Ovary (tissue), 3 donors: ENCODE measurements around the gene SMG1.
"Not testable (repeated sequence)": the region's sequence is repeated elsewhere in the genome, so short reads cannot be mapped to it uniquely, and the experiment has no call there.

Source experiments
- CTCF ChIP-seq, 3 donors: fragments of 450-650 bp in 2 of 3; fragments of 200-600 bp in 1 of 3; IDR thresholded peaks; one replicate each; pipeline versions ENCODE4 v1.5.1 to v1.8.0; 2016 to 2022; ENCODE audit warnings: antibody characterized with exemption in 3 of 3, mild to moderate bottlenecking in 1 of 3
- POLR2A ChIP-seq: fragments of 450-650 bp; IDR thresholded peaks from one replicate; pipeline ENCODE4 v1.6.1; 2017; ENCODE audit warnings: antibody characterized with exemption, mild to moderate bottlenecking, moderate library complexity
- donor health status: DM: no; HTN: no; CAD: no.

DNA sequence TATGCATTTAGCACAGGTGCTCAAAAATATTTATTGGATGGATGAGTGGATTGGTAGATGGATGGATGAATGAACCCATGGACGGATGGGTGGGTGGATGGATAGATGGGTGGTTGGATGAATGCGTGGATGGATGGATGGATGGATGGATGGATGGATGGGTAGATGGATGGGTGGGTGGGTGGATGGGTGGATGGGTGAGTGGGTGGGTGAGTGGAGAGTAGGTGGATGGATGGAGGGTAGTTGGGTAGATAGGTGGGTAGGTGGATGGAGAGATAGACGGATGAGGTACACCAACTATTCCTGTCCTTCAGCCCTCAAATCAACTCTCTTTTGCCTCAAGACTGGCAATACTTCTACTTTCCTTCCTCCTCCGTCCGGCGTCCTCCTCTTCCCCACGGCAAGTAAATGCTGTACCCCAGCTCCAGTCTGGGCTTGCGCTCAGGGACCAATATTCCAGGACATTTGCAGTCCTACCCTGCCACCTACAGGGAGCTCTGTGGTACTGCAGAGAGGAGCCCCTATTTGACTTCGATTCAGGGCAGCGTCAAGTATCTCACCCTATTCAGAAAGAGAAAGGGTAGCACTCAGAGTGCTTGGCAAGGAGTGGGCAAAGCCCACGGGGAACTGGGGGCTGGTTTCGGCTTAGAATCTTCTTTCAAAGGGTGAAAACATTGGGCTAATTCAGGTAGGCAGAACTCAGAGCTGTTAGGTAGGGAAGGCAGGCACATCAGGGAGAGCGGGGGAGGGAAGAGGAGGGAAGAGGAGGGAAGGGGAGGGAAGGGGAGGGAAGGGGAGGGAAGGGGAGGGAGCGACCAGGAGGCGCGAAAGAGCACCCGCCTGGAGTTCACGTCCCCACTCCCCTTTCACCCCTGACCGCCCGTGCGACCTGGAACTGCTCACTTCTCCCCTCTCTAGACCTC, 166.3 kb downstream of the SMG1 start:
- TF ChIP-seq CTCF (IDR thresholded peaks at IDR 0.05), result peak; percentile 24 to 41 (median 34)
- TF ChIP-seq POLR2A, result not testable (repeated sequence)
